ENCODE data around the gene TWSG1.

DNA sequence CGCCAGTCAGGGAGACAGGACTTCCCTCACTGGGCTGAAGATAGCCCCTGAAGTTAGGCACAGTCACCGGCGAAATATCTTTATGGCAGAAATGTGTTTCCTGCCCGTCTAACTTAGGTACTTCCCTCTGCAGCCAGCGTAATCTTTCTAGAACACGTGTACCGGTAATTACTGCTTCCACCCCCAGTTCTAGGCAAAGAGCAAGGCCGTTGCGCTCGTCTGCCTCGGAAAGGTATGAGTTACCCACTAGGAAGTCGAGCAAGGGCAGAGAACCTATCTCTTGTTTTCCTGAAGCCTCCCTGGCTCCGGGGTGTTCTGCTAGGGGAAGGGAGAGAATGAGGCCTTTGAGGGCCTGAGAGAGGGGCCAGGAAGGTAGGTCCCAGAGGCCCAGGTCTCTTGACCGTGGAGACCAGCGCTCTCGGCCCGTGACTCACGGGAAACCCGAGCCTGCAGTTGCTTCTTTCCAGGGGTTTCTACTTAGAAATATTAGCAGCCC lies 70.0 kb downstream of the TWSG1 start:
- TF ChIP-seq GATA3 (IDR thresholded peaks at IDR 0.05; ENCODE audit: low read depth, low read length), result no peak
- no peak for TF ChIP-seq GATA2 (IDR thresholded peaks at IDR 0.05; ENCODE audit: low read depth, low read length)
